ENCODE measurements around the gene KCNG1.
A peak's percentile ranks its signal among the peaks of the same experiment; 100 is the strongest.

KCNG1 gene

DNA sequence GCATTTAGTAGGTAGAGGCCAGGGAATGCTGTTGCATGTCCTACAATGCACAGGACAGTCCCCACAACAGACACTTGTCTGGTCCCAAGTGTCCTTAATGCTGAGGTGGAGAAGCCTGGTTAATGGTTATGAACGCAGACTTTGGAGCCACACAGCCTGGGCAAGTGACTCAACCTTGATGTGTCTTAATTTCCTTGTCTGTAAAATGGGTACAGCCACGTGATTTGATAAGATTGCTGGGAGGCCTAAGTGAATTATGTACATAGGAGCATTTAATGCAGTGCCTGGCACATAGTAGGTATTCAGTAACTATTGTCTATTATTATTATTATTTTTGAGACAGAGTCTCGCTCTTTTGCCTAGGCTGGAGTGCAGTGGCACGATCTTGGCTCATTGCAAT lies 11.4 kb downstream of the KCNG1 start:
- DNase-seq: no peak

DNA sequence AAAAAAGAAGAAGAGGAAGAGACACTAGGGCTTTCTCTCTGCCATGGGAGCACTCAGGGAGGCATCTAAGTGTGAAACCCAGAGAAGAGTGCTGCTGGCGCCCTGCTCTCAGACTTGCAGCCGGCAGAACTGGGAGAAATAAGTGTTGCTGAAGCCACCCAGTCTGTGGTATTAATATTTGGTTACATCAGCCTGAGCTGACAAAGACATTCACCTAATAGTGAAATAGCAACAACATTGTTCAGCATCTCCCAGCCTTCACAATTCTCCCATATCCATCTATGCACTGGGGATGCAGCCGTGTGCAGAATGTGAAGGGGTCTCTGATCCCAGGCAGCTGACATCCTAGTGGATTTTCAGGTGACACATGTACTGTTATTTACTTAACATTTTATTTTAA lies 12.0 kb downstream of the KCNG1 start:
- DNase-seq: no peak

DNA sequence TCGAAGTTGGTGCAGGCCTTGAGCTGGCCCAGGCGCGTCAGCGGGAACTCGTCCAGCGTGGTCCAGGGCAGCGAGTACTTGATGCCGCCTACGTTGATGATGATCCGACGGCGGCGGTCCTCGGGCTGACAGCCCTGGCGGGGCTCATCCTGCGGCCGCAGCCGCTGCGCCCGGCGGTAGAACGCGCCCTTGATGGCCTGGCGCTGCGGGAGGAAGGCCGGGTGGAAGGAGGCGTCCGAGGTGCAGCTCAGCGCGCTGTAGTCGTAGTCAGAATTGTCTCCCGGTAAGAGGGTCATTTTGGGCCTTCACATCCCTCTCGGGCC lies 12.9 kb downstream of the KCNG1 start:
- no peak for DNase-seq

DNA sequence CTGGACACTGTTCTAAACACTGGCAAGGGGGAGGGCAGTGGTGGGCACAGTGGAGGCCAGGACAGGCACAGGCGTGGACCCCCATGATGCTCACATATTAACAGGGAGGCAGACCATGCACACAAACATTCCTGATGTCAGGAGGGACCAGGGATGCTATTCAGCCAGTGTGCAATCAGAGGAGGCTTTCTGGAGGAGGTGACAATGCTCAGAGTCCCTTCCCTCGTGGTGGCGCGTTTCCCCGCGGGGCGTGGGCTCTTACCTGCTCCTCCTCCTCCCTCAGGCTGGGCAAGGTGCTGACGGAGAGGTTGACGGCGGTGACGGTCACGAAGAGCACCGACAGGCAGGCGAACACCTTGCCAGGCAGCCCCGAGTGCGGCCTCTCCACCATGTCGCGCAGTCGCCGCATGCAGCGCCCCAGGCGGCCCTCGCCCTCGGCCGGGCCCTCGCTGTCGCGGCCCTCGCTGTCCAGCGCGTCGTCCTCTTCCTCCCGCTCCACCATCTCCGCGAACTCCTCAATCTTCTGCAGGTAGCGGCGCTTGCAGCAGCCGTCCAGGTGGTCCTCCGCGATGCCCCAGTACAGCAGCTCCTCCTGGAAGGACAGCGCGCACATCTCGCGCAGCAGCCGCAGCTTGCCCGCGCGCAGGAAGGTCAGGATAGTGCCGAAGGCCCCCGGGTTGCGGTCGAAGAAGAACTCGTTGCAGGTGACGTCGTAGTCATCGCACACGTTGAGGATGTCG lies 13.4 kb downstream of the KCNG1 start:
- no peak for DNase-seq

DNA sequence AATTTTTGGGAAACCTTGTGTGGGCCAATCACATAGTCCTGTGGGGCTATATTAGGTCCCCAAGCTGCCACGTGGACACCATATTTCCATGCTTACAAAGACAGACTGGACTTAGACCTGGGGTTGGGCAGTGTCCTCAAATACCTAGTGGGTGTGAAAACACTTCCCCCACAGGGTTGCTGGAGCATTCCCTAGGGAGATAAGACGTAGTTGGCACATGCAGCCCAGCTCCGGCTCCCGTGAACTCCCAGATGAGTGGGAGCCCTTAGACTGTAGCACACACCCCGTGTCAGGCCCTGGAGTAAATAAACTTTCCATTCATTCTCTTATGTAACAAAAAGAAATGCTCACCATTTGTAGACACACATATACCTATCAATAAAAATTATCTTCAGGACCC lies 14.2 kb downstream of the KCNG1 start:
- no peak for DNase-seq

DNA sequence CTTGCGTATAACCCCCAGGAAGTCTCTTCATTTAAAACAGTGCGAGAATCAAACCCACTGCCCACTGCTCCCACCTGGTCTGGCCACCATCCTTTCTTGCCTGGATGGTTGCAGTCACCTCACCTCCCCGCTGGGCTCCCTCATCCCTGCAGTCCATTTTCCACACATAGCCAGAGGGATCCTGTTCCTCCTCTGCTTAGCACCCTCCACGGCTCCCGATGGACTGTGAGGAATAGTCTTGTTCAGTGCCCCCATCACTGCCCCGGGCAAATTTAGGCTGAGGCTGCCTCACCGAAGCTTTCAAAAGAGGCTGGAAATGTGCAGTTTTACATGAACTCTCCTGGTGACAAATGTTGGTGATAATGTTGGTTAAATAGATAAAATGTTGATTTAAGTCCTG lies 17.7 kb downstream of the KCNG1 start:
- DNase-seq: no peak

DNA sequence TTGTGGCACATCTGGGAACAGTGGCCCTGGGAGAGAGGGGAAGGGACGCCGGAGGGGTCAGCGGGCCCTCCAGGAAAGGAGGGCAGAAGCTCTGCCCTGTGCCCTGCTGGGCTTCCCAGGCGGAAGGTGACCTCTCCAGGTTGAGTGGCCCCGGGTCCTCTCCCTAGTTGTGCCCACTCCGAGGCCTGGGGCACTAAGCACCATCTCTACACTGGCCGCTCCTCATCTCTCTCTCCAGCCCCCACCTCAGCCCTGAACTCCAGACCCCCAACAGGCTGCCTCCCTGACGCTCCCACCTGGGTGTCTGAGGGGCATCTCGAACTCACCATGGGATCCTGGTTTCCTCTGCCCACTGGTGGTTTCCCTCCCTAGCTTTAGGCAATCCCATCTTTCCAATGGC lies 18.1 kb downstream of the KCNG1 start:
- DNase-seq: no peak

DNA sequence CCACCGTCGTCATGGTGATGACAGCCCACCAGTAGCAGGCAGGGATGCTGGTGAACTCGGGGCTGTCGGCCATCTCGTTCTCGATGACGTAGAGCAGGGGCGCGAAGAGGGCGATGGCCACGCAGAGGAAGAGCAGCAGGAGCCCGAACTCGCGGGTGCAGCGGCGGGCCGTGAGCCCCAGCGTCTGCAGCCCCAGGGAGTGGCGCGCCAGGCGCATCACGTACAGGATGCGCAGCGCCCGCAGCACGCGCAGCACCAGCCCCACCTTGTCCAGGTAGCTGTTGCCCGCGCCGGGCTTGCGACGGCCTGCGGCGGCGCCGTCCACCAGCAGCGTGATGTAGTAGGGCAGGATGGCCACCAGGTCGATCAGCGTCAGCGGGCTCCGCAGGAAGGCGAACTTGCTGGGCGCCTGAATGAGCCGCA lies 18.6 kb downstream of the KCNG1 start:
- no peak for DNase-seq

DNA sequence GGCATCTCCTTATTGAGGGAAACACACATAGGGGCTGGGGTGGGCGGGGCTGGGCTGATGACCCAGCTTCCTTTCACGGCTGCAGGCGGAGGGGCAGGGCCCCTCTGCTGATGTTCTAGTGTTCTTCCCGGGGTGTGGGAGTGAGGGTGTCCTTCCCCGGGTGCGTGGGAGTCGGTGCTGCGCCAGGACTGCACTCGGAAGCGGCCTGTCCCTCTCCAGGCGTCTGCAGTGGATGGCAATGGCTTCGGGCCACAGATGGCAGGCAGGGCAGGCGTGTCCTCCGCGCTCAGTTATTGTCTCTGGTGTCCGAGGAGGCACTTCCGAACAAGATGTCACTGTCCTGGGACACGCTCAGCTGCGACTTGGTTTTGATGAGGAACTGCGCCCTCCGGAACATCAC lies 19.2 kb downstream of the KCNG1 start:
- no peak for DNase-seq

DNA sequence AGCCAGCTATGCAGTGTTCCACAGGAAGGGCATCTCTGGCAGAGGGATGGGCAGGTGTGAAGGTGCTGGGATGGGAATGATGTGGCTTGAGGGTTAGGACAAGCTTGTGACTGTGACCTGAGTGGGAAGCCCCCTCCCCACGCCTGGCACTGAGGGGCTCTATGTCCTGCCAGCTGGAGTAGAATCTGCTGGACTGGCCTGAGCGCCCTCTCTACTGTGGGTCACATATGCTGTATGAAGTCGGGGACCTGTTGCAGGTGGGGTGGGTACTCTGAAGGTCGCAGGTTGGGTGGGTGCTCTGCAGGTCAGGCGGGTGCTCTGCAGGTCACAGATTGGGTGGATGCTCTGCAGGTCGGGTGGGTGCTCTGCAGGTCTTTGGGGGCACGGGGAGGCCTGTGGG lies 20.3 kb downstream of the KCNG1 start:
- no peak for DNase-seq

DNA sequence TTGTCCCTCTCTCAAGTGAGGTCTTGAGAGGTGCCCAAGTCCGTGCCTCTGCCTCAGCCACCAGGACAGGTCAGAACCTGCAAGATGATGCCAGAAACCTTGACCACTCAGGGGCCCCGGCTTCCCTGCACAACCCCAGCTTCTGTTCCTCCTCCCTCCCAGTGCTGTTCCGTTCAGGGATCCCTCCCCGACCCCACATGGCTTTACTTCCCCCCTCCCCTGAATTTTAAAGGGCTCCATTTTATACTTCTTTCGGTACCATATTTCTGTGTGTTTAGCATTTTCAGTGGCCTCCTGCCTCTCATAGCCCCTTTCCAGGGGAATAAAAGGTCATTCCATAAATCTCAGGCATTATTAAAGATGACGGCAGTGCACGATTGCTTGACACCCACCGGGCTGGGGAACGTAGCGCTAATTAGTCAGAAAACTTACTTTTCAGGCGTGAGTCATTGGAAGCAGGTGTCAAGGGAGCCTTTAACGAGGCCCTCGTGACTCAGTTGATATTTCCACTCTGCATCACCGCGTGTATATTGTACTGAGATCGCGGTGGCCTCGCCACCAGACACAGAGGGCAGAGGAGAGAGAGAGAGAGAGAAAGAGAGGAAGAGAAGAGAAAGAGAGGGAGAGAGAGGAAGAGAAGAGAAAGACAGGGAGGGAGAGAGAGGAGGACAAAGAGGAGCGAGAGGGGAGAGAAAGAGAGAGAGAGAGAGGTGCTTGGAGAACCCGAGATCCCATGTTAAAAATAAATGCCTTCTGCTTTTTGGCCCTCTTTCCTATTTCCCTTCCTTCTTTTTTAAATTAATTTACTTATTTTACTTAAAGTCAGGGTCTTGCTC lies 21.3 kb downstream of the KCNG1 start:
- no peak for DNase-seq

DNA sequence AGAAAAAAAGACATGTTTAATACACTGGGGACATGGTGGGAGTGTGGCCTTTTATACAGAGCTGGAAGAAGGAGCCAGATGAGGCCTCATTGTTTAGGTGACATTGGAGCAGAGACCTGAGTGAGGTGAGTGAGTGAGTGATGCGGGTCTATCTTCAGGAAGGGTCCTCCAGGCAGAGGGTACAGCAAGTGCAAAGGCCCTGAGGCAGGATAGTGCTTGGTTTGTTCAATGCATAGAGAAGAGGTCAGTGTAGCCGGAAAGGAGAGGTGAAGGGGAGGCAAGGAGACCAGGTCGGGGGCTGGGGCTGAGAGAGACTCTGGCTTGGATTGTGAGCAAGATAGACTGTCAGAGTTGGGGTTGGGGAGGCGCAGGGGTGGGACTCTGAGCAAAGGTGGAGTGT lies 23.6 kb downstream of the KCNG1 start:
- DNase-seq: no peak

DNA sequence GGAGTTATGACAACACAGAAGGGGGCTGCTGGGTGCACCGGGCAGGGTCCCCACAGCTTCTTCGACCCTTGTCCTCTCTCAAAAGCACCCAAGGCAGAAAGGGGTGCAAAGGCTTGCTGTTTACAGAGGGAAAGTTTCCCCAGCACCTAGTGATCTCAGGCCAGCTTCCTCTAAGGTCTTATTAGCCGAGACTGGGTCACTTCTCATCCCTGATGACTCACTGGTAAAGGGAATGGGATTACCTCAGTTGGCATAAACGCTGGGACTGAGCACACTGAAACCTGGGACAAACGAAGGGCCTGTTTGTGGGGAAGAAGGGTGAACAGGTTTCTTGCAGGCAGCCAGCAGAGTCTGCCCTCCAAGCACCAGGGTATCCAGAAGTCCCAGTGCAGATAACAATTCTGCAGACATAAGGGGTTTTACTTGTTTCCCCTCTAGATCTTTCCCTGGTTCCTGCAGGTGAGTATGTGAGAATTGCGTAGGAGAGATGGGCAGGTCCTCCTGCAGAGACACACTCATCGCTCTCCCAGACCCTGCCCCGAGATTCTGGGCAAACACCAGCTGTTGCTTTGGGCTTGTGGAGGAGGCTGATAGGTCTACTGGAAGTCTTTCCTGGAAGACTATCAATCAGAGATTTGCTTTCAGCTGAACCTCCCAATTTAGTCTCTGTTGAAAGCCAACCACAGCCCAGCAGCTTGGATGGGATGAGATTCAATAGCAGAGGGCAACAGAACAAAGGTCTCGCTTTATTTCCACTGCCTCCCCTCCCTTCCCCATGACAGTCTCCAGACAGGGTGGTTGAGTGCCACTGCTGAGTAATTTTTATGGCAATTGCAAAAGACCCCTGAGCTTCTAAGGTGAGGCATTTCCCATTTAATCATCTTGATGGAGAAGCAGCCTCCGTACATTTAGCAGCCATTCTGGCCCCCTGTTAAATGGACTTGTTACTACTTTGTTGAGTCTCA lies 25.7 kb downstream of the KCNG1 start:
- DNase-seq: no peak

DNA sequence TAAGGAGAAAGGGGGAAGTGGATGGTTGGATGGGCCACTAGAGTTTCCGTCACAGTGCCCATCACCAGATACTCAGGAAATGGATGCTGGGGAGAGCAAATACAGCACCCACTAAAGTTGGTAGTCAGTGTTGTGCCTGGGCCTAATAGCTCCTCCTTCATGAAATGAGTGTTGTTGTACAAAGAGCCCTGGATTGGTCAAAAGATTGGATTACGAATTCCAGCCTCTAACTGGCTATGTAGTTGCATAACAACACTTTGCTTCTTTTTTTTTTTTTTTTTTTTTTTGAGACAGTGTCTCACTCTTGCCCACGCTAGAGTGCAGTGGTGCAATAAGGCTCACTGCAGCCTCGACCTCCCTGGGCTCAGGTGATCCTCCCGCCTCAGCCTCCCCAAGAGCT lies 27.4 kb downstream of the KCNG1 start:
- no peak for DNase-seq

DNA sequence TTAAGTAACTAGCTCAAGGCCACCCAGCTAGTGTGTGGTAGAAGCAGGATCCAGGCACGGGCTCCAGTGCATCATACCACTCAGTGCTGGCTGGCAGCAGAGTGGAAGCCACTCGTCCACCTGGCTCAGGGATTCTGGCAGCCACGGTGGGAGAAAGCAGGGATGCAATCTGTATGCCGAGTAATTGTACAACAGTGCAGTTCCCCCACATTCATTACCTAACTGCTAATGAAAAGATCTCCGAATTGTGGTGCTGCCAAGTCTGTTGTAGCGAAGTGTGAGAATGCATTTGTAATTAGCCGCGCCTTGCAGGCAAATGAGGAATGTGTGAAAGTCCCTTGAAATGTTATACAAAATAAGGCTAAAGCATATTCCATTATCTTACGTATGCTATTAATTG lies 29.0 kb downstream of the KCNG1 start:
- no peak for DNase-seq

DNA sequence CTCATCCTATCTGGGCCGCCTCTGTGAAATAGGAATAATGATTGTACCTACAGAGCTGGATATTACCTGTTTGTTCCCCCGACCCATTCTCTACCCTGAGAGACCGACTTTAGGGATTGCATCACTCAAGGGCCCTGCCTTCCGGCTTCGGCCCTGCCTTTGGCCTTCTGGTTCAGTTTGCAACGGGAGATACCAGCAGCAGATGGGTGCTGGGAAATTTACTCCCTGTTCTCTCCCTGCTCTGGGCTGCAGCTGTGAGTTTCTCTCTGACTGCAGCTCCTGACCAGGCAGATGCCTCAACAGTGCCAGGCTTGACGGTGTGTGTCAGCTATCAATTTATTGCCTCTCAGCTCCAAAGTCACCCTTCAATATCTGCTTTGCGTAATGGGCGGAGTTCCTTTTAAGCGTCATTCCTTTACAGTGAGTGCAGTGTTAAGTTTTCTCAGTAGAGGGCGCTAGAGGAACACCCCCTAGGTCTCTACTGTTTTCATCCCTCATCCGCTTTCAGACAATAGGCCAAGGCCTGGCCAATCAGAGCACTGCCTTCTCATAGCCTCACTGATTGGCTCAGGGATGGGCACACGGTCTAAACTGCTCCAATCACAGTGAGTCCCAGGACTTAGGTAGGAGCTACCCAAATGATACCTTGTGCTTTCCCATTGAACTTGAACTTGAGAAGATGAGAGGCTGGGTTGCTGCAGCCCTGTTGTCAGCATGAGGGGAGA lies 30.0 kb downstream of the KCNG1 start:
- peak; percentile 34 for DNase-seq

DNA sequence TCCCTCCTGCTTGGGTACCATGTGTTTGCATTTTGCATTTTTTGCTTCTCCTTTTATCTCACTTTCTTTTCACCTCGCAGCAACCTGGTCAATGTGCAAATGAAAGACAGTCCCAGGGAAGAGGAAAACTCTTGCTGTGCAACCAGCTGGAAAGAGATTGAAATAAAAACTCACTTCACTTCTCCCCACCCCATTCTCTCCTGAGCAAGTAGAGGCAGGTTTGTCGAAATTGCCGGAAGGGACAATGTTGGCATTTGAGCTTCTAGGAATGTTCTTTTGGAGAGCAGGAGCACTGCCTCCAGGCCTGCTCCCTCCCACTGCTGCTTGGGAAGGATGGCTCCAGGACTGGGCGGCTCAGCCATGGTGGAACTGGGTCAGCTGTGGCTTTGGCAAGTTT lies 30.6 kb downstream of the KCNG1 start:
- DNase-seq: no peak

DNA sequence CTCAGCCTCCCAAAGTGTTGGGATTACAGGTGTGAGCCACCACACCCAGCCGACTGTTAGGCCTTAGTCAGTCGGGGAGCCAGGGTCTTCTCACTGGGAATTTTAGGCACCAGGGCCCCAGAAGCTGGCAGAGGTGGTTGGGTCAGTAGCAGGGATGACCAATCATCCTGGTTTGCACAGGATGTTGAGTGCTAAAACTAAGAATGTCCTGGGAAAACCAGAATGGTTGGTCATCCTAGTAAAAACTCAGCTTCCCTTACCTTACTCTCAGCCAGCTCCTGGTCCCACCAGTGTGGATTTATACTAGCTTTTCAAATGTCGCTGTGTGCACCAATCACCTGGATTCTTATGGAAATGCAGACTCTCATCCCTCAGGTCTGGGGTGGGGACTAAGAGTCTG lies 31.8 kb downstream of the KCNG1 start:
- no peak for DNase-seq

DNA sequence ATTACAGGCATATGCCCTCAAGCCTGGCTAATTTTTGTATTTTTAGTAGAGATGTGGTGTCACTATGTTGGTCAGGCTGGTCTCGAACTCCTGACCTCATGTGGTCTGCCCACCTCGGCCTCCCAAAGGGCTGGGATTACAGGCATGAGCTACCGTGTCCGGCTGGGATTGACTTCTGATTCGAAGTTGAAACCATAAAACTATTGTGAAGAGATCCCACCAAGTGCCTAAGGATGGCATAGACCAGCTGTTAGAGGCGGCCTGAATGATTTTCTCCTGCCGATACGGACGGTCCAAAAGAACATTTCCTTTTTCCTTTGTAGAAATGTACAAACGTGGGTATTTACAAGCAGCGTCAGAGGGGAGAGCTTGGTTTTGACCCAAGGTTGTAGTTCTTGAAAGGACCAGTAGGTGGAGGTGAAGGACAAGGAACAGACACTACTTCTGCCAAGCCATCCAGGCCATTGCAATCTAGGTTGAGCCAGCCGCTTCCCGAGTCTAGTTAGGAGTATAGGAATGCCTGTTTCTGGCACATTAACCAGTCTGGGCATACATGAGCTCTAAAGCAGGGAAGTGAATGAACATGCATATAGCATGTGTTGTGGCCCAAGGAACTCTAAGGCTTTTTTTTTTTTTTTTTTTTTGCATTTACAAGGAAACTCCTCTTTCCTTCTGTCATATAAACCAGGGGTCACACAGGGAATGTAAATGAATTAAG lies 35.3 kb downstream of the KCNG1 start:
- DNase-seq: peak; percentile 46

DNA sequence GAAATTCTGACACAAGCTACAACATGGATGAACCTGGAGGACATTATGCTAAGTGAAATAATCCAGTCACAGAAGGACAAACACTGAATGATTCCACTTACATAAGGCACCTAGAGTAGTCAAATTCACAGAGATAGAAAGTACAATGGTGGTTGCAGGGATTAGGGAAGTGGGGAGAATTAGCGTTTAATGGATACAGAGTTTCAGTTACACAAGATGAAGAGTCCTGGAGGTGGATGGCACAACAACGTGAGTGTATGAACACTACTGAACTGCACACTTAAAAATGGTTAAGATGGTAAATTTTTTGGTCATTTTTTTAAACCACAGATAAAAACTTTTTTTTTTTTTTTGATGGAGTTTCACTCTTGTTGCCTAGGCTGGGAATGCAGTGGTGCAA lies 39.6 kb downstream of the KCNG1 start:
- DNase-seq: no peak

DNA sequence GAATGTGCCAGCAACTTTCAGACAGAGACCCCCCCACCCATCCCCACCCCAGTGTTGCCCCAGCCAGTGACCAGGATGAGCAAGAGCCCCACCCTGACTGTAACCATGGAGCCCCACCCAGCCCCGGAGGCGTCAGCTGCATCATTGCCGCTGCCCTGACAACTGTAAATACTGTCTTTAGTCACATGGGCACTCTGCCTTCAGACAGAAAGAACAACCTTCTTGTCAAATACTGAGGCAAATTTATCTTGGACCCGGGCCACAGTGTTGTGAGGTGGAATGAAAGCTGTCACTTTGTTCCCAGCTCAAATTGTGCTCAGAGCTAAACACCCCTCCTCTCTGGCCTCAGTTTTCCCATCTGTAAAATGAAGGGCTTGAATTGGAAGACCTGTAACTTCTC lies 40.5 kb downstream of the KCNG1 start:
- no peak for DNase-seq

DNA sequence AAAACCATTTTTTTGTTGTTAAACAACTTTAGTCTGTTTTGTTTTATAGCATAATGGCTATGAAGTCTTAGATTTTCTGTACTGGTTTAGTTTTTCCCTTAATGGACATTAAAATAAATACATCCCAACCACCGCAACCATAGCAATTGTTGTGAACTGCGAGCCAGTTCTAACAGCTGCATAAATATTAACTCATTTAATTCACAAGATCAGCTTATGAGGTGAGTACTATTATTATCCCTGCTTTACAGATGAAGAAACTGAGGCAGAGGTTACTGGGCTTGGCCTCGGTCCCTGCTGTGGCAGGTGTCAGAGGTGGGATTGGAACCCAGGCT lies 41.2 kb downstream of the KCNG1 start:
- no peak for DNase-seq
